GM19463 (cell line): Measurements from ENCODE around the gene PCNA.
"Not testable (repeated sequence)": the region's sequence is repeated elsewhere in the genome, so short reads cannot be mapped to it uniquely, and the experiment has no call there.

Experiments
- ATAC-seq: cut with Tn5 transposase; IDR thresholded peaks from one replicate; pipeline ENCODE4 v1.9.1; 2021; ENCODE audit warnings: mild to moderate bottlenecking, moderate library complexity; ENCODE audit not compliant: unreplicated experiment

PCNA gene

GRCh38 chr20:5099909-5100308 is 19.8 kb downstream of the PCNA start:
- ATAC-seq: not testable (repeated sequence)

GRCh38 chr20:5099009-5099408 is 20.7 kb downstream of the PCNA start:
- not testable (repeated sequence) for ATAC-seq

GRCh38 chr20:5096463-5096862 is 23.3 kb downstream of the PCNA start:
- ATAC-seq: no peak

GRCh38 chr20:5095931-5096330 is 23.8 kb downstream of the PCNA start:
- no peak for ATAC-seq

GRCh38 chr20:5095454-5095853 is 24.3 kb downstream of the PCNA start:
- ATAC-seq: no peak

GRCh38 chr20:5092765-5093339 is 26.9 kb downstream of the PCNA start:
- ATAC-seq: no peak

GRCh38 chr20:5091902-5092301 is 27.9 kb downstream of the PCNA start:
- ATAC-seq: no peak

GRCh38 chr20:5090191-5090590 is 29.6 kb downstream of the PCNA start:
- ATAC-seq: peak; percentile 57

- ATAC-seq: no peak
Observed at GRCh38 chr20:5088688-5089087, 31.1 kb downstream of the PCNA start.

- no peak for ATAC-seq
Observed at GRCh38 chr20:5085380-5085779, 34.4 kb downstream of the PCNA start.

- ATAC-seq: peak; percentile 21
Observed at GRCh38 chr20:5080384-5080877, 39.3 kb downstream of the PCNA start.

GRCh38 chr20:5078399-5078958 is 41.3 kb downstream of the PCNA start:
- ATAC-seq: peak; percentile 95

- ATAC-seq: no peak
Observed at GRCh38 chr20:5077761-5078387, 41.9 kb downstream of the PCNA start.

- not testable (repeated sequence) for ATAC-seq
Observed at GRCh38 chr20:5076913-5077312, 42.8 kb downstream of the PCNA start.

- no peak for ATAC-seq
Observed at GRCh38 chr20:5074232-5074674, 45.5 kb downstream of the PCNA start.

GRCh38 chr20:5073660-5074231 is 46.0 kb downstream of the PCNA start:
- ATAC-seq: no peak

- no peak for ATAC-seq
Observed at GRCh38 chr20:5072756-5073659, 46.8 kb downstream of the PCNA start.

- not testable (repeated sequence) for ATAC-seq
Observed at GRCh38 chr20:5071942-5072341, 47.8 kb downstream of the PCNA start.

GRCh38 chr20:5070570-5070969 is 49.2 kb downstream of the PCNA start:
- ATAC-seq: no peak

- no peak for ATAC-seq
Observed at GRCh38 chr20:5070081-5070480, 49.7 kb downstream of the PCNA start.
